ENCODE results near the gene GNG2. TPM values are rescaled to one million over a fixed set of nuclear protein-coding genes. Genes with fewer than 3 reads are reported as not detected.

GNG2 gene
- total RNA-seq, 1 donor from 2014 or later = 0.20 TPM

DNA sequence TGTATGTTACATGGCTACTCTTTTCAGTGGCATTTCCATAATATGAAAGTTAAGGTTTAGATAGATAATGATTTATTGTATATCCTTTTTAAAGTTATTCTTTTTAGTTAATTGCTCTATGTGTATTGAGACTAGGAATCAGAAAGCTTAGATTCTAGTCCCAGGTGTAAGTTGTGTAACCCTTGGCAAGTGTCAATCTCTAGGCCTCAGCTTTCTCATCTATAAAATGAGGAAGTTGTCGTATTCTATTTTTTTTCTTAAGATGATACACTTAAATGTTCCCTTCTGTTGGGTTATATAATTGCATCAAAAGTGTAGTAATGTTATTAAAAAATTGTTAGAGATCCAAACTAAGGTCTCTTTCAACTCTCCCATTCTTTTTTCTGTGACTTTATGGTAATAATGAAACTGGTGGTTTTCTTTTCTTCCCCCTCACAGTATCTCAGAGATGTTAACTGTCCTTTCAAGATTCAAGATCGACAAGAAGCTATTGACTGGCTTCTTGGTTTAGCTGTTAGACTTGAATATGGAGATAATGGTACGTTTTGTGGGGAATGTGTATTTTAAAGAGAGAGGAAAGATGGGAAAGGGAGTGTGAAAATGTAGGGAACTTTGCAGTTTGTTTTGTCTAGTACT is 133.0 kb downstream of the GNG2 start:
- no peak for DNase-seq (ENCODE audit: low read depth, low spot score)

DNA sequence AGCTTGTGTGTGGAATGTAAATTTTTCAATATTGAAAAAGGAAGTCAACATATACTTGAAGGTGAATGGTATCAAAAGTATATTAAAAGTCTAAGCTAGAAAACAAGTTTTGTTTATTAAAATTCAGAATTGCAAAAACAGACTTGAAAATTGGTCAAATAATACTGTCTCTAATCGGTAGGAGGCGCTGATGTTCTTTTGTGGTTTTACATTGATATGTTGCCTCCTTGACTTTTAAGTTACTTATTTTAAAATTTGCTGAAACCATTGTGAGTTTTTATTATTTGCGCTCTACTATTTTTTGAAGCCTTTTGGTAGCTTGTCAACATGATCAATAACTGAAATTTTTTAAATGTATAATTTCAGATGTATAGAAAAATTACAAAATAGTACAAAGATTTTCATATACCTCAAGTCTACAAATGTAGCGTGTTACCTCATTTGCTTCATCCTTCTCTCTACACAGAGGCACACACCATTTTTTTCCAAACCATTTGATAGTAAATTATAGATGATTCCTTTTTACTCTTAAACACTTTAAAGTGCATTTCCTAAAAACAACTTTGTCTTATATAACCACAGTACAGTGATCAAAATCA is 135.8 kb downstream of the GNG2 start:
- no peak for DNase-seq (ENCODE audit: low read depth, low spot score)

DNA sequence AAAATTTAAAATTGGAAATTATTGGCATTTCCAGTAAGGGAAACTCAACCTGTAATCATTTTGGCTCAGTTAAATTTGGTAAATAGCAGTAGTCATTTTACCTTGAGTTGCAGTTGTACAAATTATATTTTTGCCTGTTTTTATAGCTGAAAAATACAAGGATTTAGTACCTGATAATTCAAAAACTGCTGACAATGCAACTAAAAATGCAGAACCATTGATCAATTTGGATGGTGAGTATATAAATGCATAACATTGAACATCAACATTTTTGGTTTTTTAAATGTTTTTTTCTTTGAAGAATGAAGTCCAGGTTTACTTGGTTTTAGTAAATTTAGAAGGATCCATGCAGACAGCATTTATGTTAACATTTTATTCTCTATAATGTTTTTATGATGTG is 137.9 kb downstream of the GNG2 start:
- DNase-seq (ENCODE audit: low read depth, low spot score) = no peak

DNA sequence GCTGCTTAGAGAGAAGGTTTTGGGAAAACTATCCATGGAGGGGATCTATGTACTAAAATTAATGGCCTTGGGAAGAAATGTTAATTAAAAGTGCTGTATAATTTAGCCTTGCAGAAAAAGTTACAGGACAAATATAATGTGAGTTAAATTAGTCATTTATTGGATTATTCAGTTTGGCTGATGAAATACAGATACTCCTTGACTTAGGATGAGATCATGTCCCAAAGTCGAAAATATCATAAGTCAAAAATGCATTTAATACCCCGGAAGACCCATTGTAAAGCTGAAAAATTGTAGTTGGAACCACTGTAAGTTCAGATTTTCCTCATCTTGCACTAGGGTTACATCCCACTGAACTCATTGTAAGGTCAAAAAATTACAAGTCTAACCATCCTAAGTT is 138.7 kb downstream of the GNG2 start:
- DNase-seq (ENCODE audit: low read depth, low spot score) = no peak

DNA sequence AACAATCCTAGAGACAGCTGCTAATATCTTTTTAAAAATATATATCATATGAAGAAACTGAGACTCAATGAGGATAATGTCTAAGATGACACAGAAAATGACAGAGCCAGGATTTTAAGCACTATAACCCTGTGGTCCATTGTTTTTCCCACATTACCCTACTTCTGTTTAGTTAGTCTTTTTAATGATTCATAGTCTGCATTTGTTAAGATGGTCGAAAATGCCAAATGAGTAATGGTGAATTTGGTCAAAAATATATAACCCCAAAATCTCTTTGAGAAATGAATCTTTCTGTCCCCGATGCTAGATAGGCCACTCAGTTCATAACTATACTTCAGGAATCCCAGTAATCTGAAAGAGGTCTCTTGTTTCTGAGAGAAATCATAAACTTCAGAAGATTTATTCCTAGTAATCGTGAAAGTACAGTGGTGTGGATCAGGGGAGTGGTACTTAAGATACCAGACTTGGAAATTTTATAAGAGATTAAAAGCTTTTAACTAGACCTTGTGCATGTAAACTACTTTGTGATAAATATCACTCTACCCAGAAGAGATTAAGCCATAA is 139.7 kb downstream of the GNG2 start:
- no peak for DNase-seq (ENCODE audit: low read depth, low spot score)

DNA sequence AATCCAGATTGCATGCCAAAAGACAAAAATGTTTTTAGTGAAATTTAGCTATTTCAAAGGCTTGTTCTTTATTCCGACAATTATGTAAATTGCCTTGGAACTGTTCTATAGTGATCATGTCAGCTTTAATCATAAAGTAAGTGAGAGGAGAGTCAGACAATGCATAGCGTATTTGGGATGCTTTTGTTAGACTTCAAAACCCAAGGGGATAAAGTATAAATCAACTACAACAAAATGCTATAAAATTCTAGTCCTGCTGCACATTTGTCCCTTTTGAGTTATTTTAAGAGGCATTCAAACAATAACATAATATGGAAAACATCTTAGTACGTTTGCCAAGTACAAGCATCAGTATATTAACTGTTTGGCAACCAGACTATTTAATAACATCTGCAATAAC is 140.3 kb downstream of the GNG2 start:
- DNase-seq (ENCODE audit: low read depth, low spot score) = no peak

DNA sequence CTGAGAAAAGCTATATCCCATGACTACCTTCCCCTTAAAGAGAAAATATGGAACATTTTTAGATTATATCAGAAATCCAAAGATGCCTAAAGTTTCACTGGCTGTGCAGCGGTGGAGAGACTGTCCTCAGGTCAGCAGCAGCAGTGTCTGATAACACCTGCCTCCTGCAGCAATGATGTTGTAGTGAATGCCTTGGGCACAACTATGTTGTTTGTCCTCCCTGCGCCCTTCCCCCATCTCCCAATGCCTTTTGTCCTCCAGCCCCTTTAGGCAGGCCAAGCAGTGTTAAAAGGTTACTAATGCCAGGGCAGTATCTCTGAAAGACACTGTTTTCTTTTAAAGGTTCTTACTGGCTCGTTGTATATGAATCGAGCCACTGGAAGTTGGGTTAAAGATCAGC is 142.1 kb downstream of the GNG2 start:
- DNase-seq (ENCODE audit: low read depth, low spot score) = no peak

DNA sequence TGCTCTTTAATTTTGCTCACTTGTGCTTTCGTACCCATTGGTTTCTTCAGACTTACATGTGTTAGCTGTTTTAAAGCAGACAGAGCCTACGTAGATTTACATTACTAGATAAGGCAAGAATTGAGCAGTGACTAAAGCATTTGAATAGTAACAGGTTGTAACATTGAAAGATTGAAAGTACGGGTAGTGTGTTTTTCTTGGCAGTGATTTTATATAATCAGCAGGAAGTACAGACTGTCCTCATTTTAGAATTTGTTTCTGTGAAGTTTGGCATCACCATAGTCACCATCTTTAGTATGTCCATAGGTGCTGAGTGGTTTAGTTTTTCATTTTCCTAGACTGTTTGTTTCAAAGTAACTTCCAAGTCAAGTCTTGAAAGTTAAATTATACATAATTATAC is 142.9 kb downstream of the GNG2 start:
- DNase-seq (ENCODE audit: low read depth, low spot score) = no peak

DNA sequence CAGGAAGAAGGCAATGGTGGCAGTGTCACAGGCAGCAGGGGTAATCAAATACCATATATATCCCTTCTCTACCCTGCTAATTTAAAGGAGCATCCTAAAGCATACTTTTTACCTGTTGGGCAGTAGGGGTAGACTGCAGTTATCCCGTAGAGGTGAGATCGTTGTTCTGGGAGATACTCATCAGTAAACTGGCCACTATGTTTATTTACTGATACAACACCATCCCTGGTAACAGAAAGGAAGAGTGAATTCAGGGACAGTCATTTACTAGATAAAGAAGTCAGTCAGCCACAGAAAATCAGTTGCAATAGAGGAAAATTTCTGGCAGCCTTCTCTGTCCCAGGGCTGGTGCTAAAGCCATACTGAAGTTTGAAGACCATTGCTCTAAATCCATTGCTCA is 145.2 kb downstream of the GNG2 start:
- no peak for DNase-seq (ENCODE audit: low read depth, low spot score)

DNA sequence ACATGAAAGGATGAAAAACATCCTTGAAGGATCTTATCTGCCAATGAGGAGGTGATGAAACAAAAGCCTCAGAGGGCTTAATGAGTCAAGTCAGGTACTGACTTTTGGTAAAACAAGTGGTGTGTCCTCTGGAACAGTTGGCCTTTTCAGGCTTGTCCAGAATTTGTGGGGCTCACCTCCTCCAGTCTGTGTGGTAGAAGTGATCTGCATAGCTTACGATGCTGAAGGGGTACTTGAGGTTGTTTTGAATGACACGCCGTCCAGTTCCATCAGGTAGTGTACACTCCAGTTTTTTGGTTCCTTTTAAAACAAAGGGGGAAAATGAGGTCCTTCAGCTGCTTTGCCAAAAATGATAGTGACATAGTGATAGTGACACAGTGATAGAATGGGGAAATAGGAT is 145.9 kb downstream of the GNG2 start:
- no peak for DNase-seq (ENCODE audit: low read depth, low spot score)

DNA sequence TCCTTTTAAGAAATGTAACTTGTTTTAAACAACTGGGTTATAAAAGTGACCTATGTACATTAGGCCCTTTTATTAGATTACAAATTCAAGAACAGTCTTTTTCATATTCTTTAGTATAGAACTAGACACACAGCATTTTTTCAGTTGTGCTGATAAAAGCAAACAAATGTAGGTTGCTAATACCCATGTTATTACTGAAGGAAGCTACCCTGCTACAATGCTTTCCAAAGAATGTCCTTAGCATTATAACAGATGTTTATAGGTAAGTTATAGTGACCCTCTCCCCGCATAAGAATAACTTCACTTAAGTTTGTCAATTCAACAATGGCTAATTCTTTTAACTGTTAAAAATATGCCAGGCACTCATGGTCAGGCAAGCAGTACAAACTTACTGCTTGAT is 146.8 kb downstream of the GNG2 start:
- DNase-seq (ENCODE audit: low read depth, low spot score) = no peak

DNA sequence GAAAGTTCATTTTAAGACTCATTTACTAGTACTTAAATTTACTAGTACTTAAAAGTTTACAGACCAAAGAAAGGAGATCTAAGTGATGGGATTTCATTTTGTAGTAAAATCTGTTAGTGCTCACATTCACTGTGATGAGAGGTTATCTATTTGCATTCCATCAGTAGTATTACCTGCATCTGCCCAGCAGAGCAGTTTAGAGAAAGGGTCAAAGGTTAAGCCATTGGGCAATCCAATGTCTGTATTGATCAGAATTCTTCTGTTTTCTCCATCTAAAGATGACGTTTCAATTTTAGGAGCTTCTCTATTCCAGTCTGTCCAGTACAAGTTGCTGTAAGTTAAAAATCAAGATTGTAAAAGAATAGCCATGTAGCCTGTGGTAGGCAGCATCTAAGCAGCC is 147.2 kb downstream of the GNG2 start:
- no peak for DNase-seq (ENCODE audit: low read depth, low spot score)

DNA sequence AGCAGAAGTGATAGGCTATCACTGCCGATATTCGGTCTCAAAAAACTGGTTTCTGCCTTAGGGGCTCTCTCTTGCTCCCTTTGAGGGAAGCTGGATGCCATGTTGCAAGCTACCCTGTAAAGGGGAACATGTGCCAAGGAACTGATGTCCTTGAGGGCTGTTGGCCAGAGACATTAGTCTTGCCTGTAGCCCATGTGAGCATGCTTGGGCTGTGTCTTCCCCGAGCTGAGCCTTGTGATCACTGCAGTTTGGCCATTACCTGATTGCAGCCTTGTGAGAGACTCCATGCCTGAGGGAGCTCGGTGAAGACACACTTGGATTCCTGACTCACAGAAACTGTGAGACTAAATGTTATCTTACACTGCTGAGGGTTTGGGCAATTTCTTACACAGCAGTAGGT is 147.7 kb downstream of the GNG2 start:
- no peak for DNase-seq (ENCODE audit: low read depth, low spot score)

DNA sequence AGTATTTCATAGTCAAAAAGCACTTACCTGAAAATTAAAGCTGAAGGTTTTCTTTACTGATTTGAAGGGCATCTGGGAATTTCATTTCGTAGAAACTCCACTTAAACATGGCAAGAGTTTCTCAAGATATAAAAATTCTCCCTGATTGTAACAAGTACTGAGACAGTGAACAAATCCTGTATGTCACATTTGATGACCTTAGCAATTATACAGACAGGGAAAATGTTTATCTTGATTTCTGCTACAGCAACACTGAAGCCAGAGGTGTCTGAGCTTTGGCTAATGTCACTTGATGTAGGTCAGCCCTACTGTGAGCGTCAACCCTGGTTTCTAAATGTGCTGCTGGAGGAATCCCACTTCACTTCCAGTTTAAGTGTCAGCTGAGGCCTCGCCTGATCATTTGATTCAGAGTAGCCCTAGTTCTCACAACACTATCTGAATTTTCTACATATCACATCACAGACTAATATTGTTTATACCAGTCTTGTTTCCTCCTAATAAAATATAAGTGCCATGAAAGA is 149.8 kb downstream of the GNG2 start:
- no peak for DNase-seq (ENCODE audit: low read depth, low spot score)

DNA sequence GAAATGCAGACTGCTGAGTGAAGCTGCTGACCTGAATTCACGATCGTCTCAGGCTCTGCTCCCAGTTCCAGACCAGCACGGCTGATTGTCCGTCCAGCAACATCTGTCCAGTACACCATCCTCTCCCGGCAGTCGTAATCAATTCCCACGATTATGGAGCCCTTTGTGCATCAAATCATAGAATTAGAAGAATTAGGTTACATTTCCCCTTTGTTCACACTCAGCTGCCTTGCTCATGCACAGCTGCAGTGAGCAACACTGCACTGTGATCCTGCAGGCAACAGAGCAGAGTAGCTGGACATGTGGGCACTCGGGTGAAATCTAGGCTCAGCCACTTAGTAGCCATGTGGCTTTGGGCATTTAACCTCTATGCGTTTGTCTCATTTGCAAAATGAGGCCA is 151.1 kb downstream of the GNG2 start:
- DNase-seq (ENCODE audit: low read depth, low spot score) = no peak

DNA sequence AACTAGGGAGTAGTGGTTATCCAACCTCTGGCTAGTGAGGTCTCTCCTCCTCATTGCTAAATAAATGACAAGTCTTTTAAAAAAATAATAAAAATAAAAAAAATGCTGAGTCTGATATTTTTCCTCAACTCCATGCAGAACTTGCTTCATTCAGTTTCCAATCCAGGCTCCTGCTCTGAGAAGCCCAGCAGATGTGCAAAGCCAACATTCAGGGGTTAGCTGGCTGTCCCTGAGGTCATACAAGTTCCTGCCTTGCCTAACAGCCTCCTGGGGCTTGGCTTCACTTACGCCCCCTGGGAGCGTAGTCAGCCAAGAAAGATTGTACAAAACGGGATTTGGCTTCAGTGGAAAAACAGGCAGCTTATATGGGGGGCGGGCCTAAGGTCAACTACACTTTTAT is 152.2 kb downstream of the GNG2 start:
- no peak for DNase-seq (ENCODE audit: low read depth, low spot score)

DNA sequence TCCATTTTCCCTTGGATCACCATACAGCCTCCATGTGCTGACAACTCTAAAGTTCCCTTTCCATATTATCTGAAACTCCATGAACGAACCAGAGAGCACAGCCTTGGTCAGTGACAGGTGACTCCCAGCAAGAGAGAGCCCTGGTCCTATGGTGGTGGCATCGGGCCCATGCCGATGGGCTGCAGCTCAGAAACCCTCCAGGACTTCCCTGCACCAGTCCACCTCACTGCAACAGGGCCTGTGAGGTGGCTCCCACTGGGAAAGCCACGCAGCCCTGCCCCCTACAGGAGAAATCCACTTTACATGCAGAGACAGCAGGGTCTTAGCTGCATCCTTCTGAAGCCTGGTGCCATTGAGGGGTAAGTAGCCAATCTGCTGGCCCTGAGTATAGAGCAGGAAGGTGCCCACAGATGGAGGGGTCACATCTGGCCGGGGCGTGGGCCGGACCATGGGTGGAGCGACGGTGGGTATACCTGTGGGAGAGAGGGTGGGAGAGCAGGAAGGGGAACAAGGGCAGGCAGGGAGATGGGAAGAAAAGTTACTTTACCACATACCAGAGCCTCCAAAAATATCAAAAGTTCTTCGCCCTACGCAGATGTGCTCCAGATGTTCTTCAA is 153.7 kb downstream of the GNG2 start:
- no peak for DNase-seq (ENCODE audit: low read depth, low spot score)

DNA sequence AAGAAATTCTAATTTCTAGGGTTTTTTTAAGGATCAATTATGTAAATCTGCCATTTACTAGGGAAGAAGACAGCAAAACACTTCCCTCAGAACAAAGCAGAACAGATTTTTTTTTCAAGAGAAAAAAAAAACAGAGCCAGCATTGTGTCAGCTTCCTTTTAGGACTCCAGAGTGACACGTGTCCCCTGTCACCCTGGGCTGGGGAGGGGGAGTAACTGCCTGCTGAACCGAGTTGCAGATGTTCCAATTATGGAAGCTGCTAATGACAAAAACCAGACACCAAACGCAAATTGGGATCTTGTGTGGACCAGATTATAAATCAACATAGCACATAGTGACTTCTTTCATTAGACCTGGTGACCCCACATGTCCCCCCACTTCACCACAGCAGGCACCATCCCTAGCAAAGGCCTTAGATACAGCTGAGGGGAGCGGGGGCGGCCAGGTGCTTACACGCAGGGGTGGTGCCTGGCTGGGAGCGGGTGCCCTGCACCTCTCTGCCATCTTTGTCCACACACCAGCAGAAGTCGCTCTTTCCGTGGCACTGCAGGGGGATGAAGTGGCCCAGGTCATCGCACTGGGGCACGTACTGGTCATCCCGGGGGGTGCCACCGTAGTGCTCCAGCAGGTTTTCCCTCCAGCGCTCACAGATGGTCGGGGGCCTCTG is 154.3 kb downstream of the GNG2 start:
- DNase-seq (ENCODE audit: low read depth, low spot score) = no peak

DNA sequence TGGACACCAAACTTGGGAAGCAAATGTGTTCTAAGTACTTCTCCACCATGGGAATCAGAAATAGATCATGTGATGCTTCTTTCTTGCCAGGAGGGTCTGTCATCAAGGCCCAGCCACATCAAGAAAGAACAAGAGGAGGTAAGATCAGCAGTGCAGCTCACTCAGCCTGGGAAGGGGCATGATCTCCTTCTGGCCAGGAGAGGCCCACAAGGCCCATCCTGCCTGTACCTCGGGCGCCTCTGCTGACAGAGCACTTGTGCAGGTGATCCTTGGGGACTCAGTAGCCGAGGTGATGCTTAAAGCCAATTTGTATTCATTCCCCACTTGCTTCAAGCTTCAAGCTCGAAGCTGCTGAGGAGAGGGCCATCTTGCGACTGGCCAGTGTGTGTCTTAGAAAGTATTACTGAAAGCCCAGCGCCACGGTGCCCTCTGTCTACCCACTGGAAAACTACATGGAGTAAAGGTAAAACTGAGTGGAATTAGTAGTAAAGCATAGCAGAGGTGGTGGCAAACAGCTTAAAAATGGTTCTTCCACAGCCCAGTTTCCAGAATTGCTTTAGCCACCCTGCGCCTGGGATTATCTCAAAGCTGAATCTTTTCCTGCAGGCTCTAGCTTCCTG is 155.1 kb downstream of the GNG2 start:
- no peak for DNase-seq (ENCODE audit: low read depth, low spot score)

DNA sequence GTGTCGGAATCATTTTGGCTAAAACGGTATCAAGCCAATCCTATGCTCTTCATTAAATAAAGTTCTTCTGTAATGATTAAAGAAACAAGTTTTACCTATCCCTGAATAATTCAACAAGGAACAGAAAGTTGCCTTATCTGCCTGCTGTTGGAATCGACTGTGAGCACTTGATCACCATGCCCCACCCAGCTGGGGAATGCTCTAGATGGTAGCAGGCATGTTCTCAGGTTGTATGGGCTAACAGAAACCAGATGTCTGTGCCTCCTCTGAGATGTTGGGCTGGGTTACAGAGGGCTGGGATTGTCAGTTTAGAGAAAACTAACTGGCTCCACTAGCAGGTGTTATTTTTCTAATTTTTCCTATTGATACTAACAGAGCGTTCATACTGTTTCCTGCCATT is 157.8 kb downstream of the GNG2 start:
- DNase-seq (ENCODE audit: low read depth, low spot score) = no peak

DNA sequence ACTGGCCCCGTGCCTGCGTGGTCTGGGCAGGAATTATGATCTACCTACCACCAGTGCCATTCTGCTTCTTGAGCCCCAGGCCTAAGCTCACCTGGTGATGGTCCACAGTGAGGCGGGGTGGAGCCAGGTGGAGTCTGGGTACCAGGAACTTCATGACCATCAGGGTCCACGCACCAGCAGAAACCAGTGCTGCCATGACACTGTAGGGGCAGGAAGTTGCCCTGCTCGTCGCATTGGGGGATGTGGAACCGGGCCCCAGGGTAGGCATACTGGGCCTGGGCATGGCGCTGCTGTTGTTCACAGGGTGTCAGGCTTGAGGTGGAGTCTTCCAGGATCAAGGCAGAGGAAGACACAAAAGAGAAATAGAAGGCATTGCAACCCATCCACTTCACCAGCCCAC is 158.6 kb downstream of the GNG2 start:
- no peak for DNase-seq (ENCODE audit: low read depth, low spot score)

Data from pulmonary artery endothelial cell (primary cell).